Nasal cavity respiratory epithelium epithelial cell of viscerocranial mucosa (primary cell): ENCODE measurements around the gene ZFY. TPM values are rescaled to one million over a fixed set of nuclear protein-coding genes. Genes with fewer than 3 reads are reported as not detected.

Experiments used
- total RNA-seq: library from RNA; depleted of rRNA; stranded (reverse); fragments of >200 nt; gene quantifications from 2 replicates; pipeline ENCODE4 v1.2.3, GENCODE V29; 2014

ZFY gene
- total RNA-seq: 17.8 TPM in 1 of 2 replicates, not detected in the other

GRCh38 chrY:2934861-2935715 is at the start of gene ZFY:
ZFY (plus strand) TSS chrY:2935381; CDS start chrY:2953937, 18,556 bp downstream.

Other genes starting within 250 kb of the ZFY start
- gene SRY, start 147.7 kb upstream of the ZFY start, total RNA-seq: not detected in 2 replicates
- 381 TPM in 1 of 2 replicates, not detected in the other for gene RPS4Y1, start 93.8 kb upstream of the ZFY start, total RNA-seq